HG02759 (cell line): Measurements from ENCODE around the gene TSGA10.

Experiments
- ATAC-seq: cut with Tn5 transposase; IDR thresholded peaks from one replicate; pipeline ENCODE4 v1.9.1; 2021; ENCODE audit warnings: mild to moderate bottlenecking, moderate library complexity; ENCODE audit not compliant: unreplicated experiment

The TSGA10 gene

GRCh38 chr2:98948956-98949739 lies 205.6 kb downstream of the TSGA10 start:
- ATAC-seq = no peak

GRCh38 chr2:98947554-98947953 lies 207.2 kb downstream of the TSGA10 start:
- ATAC-seq = no peak
